GM23338 (cell line): ENCODE results near the gene RGS6.

Experiments
- CREB1 ChIP-seq: fragments of 250-450 bp; sonication (Bioruptor Pico); IDR thresholded peaks from 2 replicates; pipeline ENCODE4 v1.5.0; 2020; ENCODE audit warnings: low read depth, mild to moderate bottlenecking, moderate library complexity
- EZH2 ChIP-seq: fragments of 200-600 bp; sonication (generic); IDR thresholded peaks from one replicate; pipeline ENCODE4 v1.8.0; 2017; ENCODE audit warnings: antibody characterized with exemption, mild to moderate bottlenecking, low read depth; ENCODE audit not compliant: unreplicated experiment
- EZH2phosphoT487 ChIP-seq: fragments of 200-600 bp; sonication (generic); IDR thresholded peaks from one replicate; pipeline ENCODE4 v1.8.1; 2018; ENCODE audit warnings: antibody characterized with exemption; ENCODE audit not compliant: unreplicated experiment
- JUNB ChIP-seq: IDR thresholded peaks from one replicate; pipeline ENCODE4 v1.6.1; 2016; ENCODE audit warnings: antibody characterized with exemption; ENCODE audit not compliant: unreplicated experiment
- NANOG ChIP-seq: IDR thresholded peaks from 2 replicates; pipeline ENCODE4 v1.6.1; 2016; ENCODE audit warnings: antibody characterized with exemption, borderline replicate concordance
- POLR2AphosphoS5 ChIP-seq: IDR thresholded peaks from 2 replicates; pipeline ENCODE4 v1.6.1; 2016; ENCODE audit warnings: antibody characterized with exemption, low read depth
- STAT1 ChIP-seq: IDR thresholded peaks from one replicate; pipeline ENCODE4 v1.6.1; 2016; ENCODE audit warnings: antibody characterized with exemption; ENCODE audit not compliant: unreplicated experiment
- ZNF331 ChIP-seq: fragments of 250-450 bp; sonication (Bioruptor Pico); IDR thresholded peaks from 2 replicates; pipeline ENCODE4 v1.5.0; 2020; ENCODE audit warnings: low read depth, mild to moderate bottlenecking, moderate library complexity
- TF ChIP-seq, protein P1 (sequence below), 2 experiments: fragments of 200-600 bp in 1 of 2; sonication (generic) in 1 of 2; conservative IDR thresholded peaks; 2 replicates each; pipeline versions ENCODE4 v1.5.1 to v1.6.1; 2016 to 2017; ENCODE audit warnings: antibody characterized with exemption in 2 of 2, low read depth in 2 of 2, mild to moderate bottlenecking in 2 of 2, moderate library complexity in 1 of 2
- TF ChIP-seq, protein P2 (sequence below): IDR thresholded peaks from one replicate; pipeline ENCODE4 v1.6.1; 2018; ENCODE audit warnings: antibody characterized with exemption; ENCODE audit not compliant: unreplicated experiment
- TF ChIP-seq, protein P3 (sequence below): fragments of 250-450 bp; sonication (Bioruptor Pico); IDR thresholded peaks from 2 replicates; pipeline ENCODE4 v1.5.0; 2020; ENCODE audit warnings: mild to moderate bottlenecking, moderate library complexity

DNA sequence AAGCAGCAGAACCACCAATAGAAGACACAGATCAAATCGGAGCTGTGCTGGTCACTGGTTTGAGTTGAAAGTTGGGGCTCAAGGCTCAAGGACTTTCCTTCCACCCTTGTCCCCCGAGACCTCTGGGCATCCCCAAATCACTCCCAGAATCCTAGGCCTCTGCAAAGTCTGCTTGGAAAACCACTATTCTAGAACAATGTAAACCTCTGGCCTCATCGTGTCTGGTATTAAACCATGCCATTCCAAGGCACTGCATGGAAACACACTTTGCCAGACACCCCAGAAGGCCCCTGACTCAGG, 673.6 kb downstream of the RGS6 start:
- TF ChIP-seq, protein P1, sequence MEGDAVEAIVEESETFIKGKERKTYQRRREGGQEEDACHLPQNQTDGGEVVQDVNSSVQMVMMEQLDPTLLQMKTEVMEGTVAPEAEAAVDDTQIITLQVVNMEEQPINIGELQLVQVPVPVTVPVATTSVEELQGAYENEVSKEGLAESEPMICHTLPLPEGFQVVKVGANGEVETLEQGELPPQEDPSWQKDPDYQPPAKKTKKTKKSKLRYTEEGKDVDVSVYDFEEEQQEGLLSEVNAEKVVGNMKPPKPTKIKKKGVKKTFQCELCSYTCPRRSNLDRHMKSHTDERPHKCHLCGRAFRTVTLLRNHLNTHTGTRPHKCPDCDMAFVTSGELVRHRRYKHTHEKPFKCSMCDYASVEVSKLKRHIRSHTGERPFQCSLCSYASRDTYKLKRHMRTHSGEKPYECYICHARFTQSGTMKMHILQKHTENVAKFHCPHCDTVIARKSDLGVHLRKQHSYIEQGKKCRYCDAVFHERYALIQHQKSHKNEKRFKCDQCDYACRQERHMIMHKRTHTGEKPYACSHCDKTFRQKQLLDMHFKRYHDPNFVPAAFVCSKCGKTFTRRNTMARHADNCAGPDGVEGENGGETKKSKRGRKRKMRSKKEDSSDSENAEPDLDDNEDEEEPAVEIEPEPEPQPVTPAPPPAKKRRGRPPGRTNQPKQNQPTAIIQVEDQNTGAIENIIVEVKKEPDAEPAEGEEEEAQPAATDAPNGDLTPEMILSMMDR (conservative IDR thresholded peaks at IDR 0.05; ENCODE audit: low read depth in 2 of 2): no peak
- TF ChIP-seq POLR2AphosphoS5 (no peak), EZH2 (no peak), ZNF331 (CRISPR knock-in tag) (no peak), CREB1 (CRISPR knock-in tag) (no peak), STAT1 (no peak), EZH2phosphoT487 (no peak), NANOG (no peak), JUNB (no peak)
- TF ChIP-seq, protein P2, sequence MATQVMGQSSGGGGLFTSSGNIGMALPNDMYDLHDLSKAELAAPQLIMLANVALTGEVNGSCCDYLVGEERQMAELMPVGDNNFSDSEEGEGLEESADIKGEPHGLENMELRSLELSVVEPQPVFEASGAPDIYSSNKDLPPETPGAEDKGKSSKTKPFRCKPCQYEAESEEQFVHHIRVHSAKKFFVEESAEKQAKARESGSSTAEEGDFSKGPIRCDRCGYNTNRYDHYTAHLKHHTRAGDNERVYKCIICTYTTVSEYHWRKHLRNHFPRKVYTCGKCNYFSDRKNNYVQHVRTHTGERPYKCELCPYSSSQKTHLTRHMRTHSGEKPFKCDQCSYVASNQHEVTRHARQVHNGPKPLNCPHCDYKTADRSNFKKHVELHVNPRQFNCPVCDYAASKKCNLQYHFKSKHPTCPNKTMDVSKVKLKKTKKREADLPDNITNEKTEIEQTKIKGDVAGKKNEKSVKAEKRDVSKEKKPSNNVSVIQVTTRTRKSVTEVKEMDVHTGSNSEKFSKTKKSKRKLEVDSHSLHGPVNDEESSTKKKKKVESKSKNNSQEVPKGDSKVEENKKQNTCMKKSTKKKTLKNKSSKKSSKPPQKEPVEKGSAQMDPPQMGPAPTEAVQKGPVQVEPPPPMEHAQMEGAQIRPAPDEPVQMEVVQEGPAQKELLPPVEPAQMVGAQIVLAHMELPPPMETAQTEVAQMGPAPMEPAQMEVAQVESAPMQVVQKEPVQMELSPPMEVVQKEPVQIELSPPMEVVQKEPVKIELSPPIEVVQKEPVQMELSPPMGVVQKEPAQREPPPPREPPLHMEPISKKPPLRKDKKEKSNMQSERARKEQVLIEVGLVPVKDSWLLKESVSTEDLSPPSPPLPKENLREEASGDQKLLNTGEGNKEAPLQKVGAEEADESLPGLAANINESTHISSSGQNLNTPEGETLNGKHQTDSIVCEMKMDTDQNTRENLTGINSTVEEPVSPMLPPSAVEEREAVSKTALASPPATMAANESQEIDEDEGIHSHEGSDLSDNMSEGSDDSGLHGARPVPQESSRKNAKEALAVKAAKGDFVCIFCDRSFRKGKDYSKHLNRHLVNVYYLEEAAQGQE: no peak
- TF ChIP-seq, protein P3, sequence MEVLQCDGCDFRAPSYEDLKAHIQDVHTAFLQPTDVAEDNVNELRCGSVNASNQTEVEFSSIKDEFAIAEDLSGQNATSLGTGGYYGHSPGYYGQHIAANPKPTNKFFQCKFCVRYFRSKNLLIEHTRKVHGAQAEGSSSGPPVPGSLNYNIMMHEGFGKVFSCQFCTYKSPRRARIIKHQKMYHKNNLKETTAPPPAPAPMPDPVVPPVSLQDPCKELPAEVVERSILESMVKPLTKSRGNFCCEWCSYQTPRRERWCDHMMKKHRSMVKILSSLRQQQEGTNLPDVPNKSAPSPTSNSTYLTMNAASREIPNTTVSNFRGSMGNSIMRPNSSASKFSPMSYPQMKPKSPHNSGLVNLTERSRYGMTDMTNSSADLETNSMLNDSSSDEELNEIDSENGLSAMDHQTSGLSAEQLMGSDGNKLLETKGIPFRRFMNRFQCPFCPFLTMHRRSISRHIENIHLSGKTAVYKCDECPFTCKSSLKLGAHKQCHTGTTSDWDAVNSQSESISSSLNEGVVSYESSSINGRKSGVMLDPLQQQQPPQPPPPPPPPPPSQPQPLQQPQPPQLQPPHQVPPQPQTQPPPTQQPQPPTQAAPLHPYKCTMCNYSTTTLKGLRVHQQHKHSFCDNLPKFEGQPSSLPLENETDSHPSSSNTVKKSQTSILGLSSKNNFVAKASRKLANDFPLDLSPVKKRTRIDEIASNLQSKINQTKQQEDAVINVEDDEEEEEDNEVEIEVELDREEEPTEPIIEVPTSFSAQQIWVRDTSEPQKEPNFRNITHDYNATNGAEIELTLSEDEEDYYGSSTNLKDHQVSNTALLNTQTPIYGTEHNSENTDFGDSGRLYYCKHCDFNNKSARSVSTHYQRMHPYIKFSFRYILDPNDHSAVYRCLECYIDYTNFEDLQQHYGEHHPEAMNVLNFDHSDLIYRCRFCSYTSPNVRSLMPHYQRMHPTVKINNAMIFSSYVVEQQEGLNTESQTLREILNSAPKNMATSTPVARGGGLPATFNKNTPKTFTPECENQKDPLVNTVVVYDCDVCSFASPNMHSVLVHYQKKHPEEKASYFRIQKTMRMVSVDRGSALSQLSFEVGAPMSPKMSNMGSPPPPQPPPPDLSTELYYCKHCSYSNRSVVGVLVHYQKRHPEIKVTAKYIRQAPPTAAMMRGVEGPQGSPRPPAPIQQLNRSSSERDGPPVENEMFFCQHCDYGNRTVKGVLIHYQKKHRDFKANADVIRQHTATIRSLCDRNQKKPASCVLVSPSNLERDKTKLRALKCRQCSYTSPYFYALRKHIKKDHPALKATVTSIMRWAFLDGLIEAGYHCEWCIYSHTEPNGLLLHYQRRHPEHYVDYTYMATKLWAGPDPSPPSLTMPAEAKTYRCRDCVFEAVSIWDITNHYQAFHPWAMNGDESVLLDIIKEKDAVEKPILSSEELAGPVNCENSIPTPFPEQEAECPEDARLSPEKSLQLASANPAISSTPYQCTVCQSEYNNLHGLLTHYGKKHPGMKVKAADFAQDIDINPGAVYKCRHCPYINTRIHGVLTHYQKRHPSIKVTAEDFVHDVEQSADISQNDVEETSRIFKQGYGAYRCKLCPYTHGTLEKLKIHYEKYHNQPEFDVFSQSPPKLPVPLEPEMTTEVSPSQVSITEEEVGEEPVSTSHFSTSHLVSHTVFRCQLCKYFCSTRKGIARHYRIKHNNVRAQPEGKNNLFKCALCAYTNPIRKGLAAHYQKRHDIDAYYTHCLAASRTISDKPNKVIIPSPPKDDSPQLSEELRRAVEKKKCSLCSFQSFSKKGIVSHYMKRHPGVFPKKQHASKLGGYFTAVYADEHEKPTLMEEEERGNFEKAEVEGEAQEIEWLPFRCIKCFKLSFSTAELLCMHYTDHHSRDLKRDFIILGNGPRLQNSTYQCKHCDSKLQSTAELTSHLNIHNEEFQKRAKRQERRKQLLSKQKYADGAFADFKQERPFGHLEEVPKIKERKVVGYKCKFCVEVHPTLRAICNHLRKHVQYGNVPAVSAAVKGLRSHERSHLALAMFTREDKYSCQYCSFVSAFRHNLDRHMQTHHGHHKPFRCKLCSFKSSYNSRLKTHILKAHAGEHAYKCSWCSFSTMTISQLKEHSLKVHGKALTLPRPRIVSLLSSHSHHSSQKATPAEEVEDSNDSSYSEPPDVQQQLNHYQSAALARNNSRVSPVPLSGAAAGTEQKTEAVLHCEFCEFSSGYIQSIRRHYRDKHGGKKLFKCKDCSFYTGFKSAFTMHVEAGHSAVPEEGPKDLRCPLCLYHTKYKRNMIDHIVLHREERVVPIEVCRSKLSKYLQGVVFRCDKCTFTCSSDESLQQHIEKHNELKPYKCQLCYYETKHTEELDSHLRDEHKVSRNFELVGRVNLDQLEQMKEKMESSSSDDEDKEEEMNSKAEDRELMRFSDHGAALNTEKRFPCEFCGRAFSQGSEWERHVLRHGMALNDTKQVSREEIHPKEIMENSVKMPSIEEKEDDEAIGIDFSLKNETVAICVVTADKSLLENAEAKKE (CRISPR knock-in tag): no peak
